ENCODE measurements around the gene ADRA2B. TPM values are rescaled to one million over a fixed set of nuclear protein-coding genes. Genes with fewer than 3 reads are reported as not detected.

ADRA2B gene
- total RNA-seq (2022) (not detected in 2 replicates), Bru-seq, nascent RNA (not detected), BruChase-seq, experiment 1, labeled RNA remaining after a 6-hour chase (percentile 14 among the genes with signal in this experiment), BruChase-seq, experiment 2, labeled RNA remaining after a 2-hour chase (not detected)
- long read RNA-seq: 0 reads

- Mint-ChIP-seq H3K4me3 (ENCODE audit: unreplicated experiment) (peak within 1 kb of the TSS; percentile 59), H3K36me3 (ENCODE audit: insufficient read depth, unreplicated experiment) (no peaks in the 10 kb centered on the region), H3K27me3 (ENCODE audit: insufficient read depth, unreplicated experiment) (peaks cover 34% of the 10 kb centered on the region), H3K9me3 (ENCODE audit: unreplicated experiment) (no peaks in the 10 kb centered on the region), H3K4me1 (ENCODE audit: insufficient read depth, unreplicated experiment) (no peaks in the 10 kb centered on the region), H3K27ac (ENCODE audit: low read depth, unreplicated experiment) (no peak within 1 kb of the TSS)
- intact Hi-C loops (cut with micrococcal nuclease): no loop called here
- no TSS peak for BruUV-seq (replicated peaks)
- DNase-seq (ENCODE audit: unreplicated experiment): peak; percentile 19
- ChIA-PET POLR2A (no interaction called here), CTCF (interaction anchor here (0.7 to 3.2 kb wide), 19 partner anchors 9 to 770 kb away, joined by 3 to 24 read pairs (median 5); no protein-coding TSS in a partner anchor)
- TF ChIP-seq, protein P1, sequence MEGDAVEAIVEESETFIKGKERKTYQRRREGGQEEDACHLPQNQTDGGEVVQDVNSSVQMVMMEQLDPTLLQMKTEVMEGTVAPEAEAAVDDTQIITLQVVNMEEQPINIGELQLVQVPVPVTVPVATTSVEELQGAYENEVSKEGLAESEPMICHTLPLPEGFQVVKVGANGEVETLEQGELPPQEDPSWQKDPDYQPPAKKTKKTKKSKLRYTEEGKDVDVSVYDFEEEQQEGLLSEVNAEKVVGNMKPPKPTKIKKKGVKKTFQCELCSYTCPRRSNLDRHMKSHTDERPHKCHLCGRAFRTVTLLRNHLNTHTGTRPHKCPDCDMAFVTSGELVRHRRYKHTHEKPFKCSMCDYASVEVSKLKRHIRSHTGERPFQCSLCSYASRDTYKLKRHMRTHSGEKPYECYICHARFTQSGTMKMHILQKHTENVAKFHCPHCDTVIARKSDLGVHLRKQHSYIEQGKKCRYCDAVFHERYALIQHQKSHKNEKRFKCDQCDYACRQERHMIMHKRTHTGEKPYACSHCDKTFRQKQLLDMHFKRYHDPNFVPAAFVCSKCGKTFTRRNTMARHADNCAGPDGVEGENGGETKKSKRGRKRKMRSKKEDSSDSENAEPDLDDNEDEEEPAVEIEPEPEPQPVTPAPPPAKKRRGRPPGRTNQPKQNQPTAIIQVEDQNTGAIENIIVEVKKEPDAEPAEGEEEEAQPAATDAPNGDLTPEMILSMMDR (IDR thresholded peaks at IDR 0.05; ENCODE audit: unreplicated experiment): no peak
Measured at GRCh38 chr2:96116424-96116878, at the start of gene ADRA2B. Gene ADRA2B, minus strand, starts transcription at chr2:96116571. Its CDS starts 422 bp downstream, at chr2:96116149.

DNA sequence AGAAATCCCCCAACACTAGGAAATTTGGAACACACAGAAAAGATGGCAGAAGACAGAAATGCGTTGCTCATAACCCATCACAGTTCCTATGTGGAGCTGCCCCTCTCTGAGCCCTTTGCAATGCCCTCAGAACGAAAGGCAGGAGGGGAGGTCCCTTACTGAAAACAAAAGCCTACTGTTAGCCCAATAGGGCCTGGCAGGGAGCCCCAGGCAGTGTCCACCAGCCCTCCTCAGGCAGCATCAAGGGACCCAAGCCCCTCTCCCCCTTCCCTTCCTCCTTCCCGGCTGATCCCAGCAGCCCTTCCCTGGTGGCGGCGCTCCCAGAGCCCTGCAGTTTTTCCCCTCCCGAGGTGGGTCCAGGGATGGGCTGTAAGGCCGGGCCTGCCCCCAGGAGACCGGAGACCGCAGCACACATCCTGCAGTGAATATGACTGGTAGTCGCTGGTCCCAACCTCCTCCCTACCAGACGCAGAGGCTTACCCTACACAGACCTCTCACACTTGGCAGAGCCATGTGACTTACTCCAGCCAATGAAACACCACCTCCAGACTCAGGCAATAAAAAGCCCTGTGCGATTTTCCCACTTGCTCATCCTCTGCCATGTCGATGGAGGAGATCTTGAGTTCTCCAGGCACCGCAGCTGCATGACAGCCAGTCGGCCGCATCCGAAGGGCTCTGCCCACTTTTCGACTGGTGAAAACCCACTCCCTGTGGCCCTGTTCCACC lies 48.3 kb upstream of the ADRA2B start:
- Mint-ChIP-seq H3K4me3 (ENCODE audit: unreplicated experiment) (no peak overlapping the region), H3K36me3 (ENCODE audit: insufficient read depth, unreplicated experiment) (no peaks in the 10 kb centered on the region), H3K9me3 (ENCODE audit: unreplicated experiment) (no peaks in the 10 kb centered on the region), H3K27ac (ENCODE audit: low read depth, unreplicated experiment) (no peak overlapping the region), H3K4me1 (ENCODE audit: insufficient read depth, unreplicated experiment) (no peaks in the 10 kb centered on the region), H3K27me3 (ENCODE audit: insufficient read depth, unreplicated experiment) (peaks cover 3% of the 10 kb centered on the region)
- TF ChIP-seq, protein P1 (IDR thresholded peaks at IDR 0.05; ENCODE audit: unreplicated experiment): no peak
- intact Hi-C loops (cut with micrococcal nuclease): no loop called here
- BruUV-seq (replicated peaks): no TSS peak
- DNase-seq (ENCODE audit: unreplicated experiment): no peak
- ChIA-PET POLR2A (no interaction called here), CTCF (interaction anchor here (1.2 kb wide), 1 partner anchor 9 kb away, joined by 3 read pairs; no protein-coding TSS in a partner anchor)

DNA sequence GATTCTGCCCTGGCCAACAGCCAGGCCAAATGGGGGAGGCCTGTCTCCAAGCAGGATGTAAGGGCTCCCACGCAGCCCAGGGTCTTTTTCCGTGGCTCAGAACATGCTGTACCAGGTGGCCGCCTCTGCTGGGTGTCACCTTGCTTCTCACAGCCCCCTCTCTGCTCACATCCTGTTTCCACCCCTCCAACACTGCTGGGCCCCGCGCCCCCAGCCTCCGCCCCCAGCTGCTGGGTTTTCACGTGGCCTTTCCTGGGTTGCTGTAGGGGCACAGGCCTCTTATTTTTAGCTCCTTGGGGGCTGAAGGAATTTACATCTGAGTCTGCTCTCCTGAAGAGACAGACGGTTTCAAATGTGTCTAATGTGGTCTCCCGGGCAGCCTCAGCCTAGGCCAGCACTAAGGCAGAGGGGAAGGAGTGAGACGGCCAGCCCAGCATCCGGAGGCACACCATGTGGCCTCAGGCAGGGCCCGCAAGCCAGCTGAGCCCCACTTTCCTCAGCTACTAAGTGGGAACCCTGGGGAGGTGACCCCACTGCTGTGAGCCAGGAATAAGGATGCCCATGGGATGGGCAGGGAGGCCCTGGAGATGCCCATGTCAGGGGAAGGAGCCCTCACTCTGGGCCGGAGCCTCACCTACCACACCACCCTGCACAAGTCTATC lies 47.5 kb upstream of the ADRA2B start:
- H3K27me3 Mint-ChIP-seq (ENCODE audit: insufficient read depth, unreplicated experiment): peaks cover 10% of the 10 kb centered on the region
- ChIA-PET POLR2A (no interaction called here), CTCF (interaction anchor here (0.8 to 1.2 kb wide), 2 partner anchors 10 kb away, joined by 3 to 7 read pairs; no protein-coding TSS in a partner anchor)
- no peaks in the 10 kb centered on the region for H3K4me1 Mint-ChIP-seq (ENCODE audit: insufficient read depth, unreplicated experiment)
- DNase-seq (ENCODE audit: unreplicated experiment): no peak
- intact Hi-C loops (cut with micrococcal nuclease): no loop called here
- H3K4me3 Mint-ChIP-seq (ENCODE audit: unreplicated experiment): no peak overlapping the region
- BruUV-seq (replicated peaks): no TSS peak
- H3K27ac Mint-ChIP-seq (ENCODE audit: low read depth, unreplicated experiment): no peak overlapping the region
- H3K36me3 Mint-ChIP-seq (ENCODE audit: insufficient read depth, unreplicated experiment): no peaks in the 10 kb centered on the region
- no peaks in the 10 kb centered on the region for H3K9me3 Mint-ChIP-seq (ENCODE audit: unreplicated experiment)
- TF ChIP-seq, protein P1 (IDR thresholded peaks at IDR 0.05; ENCODE audit: unreplicated experiment): no peak

DNA sequence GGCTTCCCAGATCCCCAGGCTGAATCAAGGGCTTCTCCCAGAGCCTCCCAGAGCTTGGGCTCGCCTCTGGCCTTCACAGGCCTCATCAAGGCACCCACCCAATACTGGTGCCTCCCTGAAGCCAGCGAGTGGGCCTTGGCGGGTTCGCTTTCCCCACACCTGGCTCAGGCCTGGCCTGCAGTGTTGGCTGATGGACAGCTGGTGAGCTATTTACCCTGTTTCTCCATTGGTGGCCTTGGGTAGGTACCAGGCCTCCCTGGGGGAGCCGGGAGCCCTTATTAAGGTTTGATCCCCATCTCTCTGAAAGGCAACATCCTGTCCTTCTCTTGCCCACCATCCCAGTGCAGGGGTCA lies 47.0 kb upstream of the ADRA2B start:
- ChIA-PET POLR2A (no interaction called here), CTCF (interaction anchor here (0.8 to 1.3 kb wide), 2 partner anchors 11 to 141 kb away, joined by 5 to 7 read pairs; no protein-coding TSS in a partner anchor)
- BruUV-seq (replicated peaks): no TSS peak
- TF ChIP-seq, protein P1 (IDR thresholded peaks at IDR 0.05; ENCODE audit: unreplicated experiment): no peak
- Mint-ChIP-seq H3K4me1 (ENCODE audit: insufficient read depth, unreplicated experiment) (no peaks in the 10 kb centered on the region), H3K4me3 (ENCODE audit: unreplicated experiment) (no peak overlapping the region), H3K9me3 (ENCODE audit: unreplicated experiment) (no peaks in the 10 kb centered on the region), H3K27me3 (ENCODE audit: insufficient read depth, unreplicated experiment) (peaks cover 13% of the 10 kb centered on the region), H3K36me3 (ENCODE audit: insufficient read depth, unreplicated experiment) (no peaks in the 10 kb centered on the region), H3K27ac (ENCODE audit: low read depth, unreplicated experiment) (no peak overlapping the region)
- DNase-seq (ENCODE audit: unreplicated experiment): no peak
- intact Hi-C loops (cut with micrococcal nuclease): no loop called here

All from MCF 10A (cell line).